Measurements from ENCODE around the gene MYLK2.
"Not testable (repeated sequence)": the region's sequence is repeated elsewhere in the genome, so short reads cannot be mapped to it uniquely, and the experiment has no call there.

MYLK2 gene

DNA sequence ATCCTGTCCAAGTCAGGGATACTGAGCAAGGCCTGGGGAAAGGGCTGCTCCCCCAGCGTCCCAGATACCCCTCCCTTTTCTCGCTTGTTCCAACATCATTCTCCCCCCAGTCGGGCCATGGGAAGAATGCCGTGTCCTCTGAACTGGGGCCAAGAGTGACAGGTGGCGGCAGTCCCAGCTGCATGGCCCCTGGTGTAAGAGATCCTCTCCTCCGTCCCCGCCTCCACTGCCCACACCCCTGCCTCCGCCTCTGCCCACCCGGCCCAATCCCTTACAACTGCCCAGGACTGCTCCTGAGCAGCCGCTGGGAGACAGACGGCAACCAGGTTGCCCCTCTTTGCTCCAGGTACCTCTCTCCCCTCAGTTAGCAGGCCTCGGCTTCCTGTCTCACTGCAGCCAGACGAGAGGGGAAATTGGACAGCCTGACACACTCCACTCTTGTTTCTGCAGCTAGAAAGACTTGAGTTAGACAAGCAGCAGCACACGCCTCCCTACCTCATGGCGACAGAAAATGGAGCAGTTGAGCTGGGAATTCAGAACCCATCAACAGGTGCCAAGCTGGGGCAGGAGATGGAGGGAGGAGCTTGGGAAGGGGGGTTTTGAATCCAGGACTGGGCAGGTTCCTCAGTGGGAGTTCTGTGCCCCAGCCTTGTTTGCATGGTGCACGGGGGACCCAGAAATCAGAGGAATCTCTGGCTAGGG lies at the start of gene MYLK2:
Gene MYLK2, plus strand, starts transcription at position 274 of the 702 bp plus-strand sequence. Its CDS starts 225 bp downstream, at position 499.
- H3K4me3 ChIP-seq (ENCODE audit: low read depth, low read length) = no peak within 1 kb of the TSS

- no peak overlapping the region for H3K4me3 ChIP-seq (ENCODE audit: low read depth, low read length)
Observed at GRCh38 chr20:31769681-31770080, 49.5 kb upstream of the MYLK2 start.

DNA sequence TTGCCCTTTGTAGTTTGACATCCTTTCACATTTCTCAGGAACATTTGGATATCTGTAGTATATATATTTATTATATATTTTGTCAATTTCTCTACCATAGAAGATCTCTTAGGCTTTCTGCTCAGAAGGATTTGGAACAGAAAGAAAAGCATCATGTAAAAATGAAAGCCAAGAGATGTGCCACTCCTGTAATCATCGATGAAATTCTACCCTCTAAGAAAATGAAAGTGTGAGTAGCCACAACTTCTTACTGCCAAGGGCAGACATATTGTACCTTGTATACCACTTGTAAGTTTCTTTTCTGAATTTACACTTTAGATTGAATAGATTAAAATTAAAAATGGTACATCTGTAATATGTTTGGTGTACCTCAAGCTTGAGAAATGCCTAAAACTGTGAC lies 48.9 kb upstream of the MYLK2 start:
- H3K4me3 ChIP-seq (ENCODE audit: low read depth, low read length) = no peak overlapping the region

DNA sequence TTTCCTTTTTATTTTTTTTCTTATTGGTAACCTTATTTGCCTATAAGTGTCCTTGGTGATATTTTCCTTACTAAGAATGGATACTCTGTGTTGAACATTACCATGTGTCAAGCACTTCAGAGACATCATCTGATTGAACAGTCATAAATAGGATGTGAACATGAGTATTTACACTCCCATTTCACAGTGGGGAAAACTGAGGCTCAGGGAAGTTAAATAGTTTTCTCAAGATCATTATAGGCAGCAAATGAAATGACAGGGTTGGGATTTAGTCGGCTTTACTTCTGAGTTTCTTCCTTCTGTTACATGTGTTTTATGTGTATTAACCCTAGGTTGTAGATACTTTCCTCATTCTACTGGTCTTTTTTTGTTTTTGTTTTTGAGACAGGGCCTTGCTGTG lies 44.7 kb upstream of the MYLK2 start:
- no peak overlapping the region for H3K4me3 ChIP-seq (ENCODE audit: low read depth, low read length)

DNA sequence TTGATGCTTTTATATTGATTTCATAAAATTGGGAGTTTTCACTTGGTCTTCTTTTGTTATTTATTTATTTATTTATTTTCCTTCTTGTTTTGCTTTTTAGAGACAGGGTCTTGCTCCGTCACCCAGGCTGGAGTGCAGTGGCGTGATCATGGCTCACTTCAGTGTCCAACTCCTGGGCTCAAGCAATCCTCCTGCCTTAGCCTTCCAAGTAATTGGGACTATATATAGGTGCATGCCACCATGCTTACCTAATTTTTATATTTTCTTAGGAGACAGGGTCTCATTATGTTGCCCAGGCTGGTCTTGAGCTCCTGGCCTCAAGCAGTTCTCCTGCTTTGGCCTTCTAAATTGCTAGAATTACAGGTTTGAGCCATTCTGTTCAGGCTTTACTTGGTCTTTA lies 38.3 kb upstream of the MYLK2 start:
- no peak overlapping the region for H3K4me3 ChIP-seq (ENCODE audit: low read depth, low read length)

DNA sequence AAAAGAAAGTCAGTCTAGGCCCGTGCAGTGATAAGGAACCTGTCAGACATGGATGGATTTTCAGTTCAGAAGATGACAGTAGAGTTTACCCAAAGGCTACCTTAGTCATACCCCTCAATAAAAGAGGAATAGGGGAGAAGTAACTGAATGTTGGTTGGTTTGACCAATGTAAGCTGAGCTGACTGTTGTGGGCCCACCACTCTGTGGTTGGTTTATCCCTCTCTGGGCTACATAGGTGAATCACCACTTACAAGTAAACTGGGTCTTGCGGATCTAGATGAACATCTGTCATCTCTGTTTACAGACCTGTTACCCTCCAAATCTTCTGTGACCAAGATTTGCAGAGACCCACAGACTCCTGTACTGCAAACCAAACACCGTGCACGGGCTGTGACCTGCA lies 37.2 kb upstream of the MYLK2 start:
- H3K4me3 ChIP-seq (ENCODE audit: low read depth, low read length) = no peak overlapping the region

- no peak overlapping the region for H3K4me3 ChIP-seq (ENCODE audit: low read depth, low read length)
Observed at GRCh38 chr20:31784354-31785044, 34.7 kb upstream of the MYLK2 start.

DNA sequence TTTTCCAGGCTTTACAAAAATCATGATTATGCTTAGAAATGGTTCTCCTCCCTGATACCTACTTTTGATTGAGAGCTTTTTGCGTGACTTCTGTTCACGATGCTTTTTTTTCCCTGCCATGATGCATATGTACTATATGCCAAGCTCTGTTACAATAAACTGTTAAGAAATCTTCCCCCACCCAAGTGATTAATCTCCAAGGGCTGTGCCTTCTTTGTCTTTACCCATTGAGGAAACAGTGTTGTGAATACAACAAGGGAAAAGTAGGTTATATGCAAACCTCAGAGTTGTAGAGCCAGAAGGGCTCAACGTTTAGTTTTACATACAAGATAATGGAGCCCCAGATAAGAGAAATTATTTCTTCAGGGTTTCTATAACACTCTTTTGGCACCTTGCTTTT lies 34.1 kb upstream of the MYLK2 start:
- H3K4me3 ChIP-seq (ENCODE audit: low read depth, low read length) = no peak overlapping the region

GRCh38 chr20:31788578-31788977 lies 30.6 kb upstream of the MYLK2 start:
- no peak overlapping the region for H3K4me3 ChIP-seq (ENCODE audit: low read depth, low read length)

DNA sequence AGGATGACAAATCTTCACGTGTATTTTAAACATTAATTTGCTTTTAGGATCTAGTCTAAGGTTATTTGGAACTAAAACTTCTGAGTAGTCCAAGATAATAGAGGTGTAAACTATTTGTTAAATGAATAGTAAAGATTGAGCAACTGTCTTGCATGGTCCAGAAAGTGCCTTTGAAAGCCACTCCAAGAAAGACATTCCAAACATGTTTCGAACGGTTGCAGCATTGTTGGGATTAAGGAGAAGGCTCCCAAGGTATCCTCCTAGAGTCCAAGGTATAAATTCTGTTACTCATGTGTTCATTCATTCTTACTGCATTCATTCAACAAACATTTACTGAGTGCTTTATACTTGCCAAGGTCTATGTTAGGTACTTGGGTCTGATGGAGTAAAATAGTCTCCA lies 28.8 kb upstream of the MYLK2 start:
- no peak overlapping the region for H3K4me3 ChIP-seq (ENCODE audit: low read depth, low read length)

- no peak overlapping the region for H3K4me3 ChIP-seq (ENCODE audit: low read depth, low read length)
Observed at GRCh38 chr20:31797364-31797763, 21.8 kb upstream of the MYLK2 start.

DNA sequence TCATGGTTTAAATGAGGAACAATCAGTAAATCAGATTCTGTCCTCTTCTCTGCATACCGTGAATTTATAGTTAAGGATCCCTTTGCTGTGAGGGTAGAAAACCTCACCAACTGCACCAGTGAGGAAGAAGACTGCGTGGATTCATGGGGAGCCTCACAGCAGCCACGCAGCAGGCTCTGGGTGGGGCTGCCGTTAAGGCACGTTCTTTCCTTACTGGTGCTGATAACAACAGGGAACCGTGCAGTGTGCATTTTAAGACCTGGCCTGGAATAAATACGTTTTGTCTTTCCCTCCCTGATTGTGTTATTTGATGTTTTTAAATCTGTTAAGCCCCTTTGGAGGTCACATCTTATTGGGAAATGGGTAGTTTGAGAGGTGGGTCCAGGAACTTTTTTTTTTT lies 17.6 kb upstream of the MYLK2 start:
- no peak overlapping the region for H3K4me3 ChIP-seq (ENCODE audit: low read depth, low read length)

DNA sequence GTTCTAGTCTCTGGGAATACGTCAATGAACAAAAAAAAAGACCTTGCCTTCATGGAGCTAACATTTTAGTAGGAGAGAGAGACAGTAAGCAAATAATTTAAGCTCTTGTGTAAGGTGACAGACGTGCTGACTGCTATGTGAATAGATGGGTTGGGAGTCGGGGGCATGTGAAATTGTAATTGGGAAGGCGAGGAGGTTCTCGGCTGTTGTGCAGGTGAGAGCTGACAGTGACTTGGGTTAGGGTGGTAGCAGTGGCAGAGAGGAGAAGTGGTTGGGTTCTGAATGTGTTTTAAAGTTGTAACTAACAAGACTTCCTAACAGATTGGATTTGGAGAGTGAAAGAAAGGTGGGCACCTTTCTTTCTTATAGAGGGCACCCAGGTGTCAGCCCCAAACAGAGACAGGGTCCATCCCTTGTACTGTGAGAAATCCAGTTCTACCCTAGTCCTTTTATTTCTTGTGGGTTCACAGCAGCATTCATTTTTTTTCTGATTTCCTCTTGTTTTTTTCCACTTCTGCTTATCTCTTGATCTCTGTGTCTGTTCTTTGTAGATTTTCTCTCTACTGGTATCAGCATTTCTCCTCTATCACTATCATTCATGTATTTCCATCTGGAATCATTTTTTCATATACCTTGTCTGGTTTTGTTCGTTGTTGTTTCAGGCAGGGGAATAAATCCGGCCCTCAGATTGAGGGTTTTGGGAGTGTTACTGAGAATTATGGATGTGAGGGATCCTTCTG lies 15.4 kb upstream of the MYLK2 start:
- no peak overlapping the region for H3K4me3 ChIP-seq (ENCODE audit: low read depth, low read length)

DNA sequence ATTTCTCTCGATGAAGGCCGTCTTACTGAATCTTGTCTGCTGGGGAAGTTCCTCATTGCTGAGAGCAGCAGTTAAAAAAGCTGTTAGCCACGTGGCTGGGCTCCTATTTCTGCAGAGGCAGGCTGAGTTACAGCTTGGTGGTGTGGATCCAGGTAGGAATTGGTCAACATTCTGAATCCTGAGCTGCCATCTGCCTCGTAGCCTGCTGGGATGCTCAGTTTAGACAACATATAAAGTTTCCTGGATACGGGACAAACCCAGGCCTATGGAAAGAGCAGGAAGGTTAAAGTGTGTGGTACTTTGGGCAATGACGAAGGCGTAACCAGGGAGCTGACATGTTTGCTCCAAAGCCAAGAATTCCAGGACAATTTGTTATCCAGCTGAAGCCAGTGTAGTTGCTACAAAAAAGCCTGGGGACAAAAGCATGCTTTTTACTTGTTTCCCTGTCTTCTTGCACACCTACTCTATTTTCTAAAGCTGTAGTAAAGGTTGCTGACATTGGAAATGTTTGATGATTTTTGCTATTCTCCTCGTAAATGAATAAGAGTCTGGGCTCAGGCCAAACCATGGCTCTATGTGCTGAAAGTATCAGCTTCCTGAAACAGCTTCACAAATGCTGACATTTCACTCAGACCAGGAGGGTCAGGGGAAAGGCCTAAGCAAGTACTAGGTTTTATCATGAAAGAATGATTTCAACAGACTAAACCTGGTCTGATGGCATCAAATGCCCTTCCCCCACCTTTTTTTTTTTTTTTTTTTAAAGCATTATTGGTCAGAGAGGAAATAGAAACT lies 12.4 kb upstream of the MYLK2 start:
- H3K4me3 ChIP-seq (ENCODE audit: low read depth, low read length) = no peak overlapping the region

DNA sequence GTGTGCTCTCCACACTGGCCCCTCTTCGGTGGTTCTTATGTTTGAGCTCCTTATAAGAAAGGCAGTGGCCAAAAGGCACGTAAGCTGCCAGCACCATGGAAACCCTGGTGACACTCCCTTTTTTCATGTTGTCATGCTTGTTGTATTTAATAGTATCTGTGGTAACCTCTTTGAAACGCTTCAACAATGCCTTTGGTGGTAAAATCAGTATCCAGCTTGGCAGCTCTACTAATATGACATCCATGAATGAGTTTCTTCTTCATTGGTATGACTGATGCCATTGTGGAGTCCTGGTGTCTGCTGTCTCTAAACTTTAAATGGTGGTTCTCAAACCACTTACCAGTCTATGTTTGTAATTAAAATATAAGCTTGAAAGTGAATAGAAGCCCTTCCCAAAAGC lies 10.7 kb upstream of the MYLK2 start:
- H3K4me3 ChIP-seq (ENCODE audit: low read depth, low read length) = no peak overlapping the region

DNA sequence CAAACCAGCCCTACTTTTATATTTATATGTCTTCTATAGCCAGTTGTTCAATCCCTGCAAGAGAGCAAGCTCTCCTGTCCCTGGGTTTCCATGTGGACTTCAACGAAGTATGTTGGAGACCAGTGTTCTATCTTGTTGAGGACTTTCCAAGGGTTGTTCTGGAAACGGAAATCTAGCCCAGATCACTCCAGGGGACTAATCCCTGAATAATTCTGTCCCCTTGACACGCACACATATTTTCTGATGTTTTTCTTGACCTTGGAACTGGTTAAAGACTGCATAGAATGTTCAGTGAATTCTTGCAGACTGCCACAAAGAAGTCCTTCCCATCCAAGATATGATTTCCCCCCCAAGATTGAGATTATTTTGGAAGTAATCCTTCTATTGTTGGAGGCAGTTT lies 9.5 kb upstream of the MYLK2 start:
- no peak overlapping the region for H3K4me3 ChIP-seq (ENCODE audit: low read depth, low read length)

GRCh38 chr20:31811198-31811597 lies 8.0 kb upstream of the MYLK2 start:
- H3K4me3 ChIP-seq (ENCODE audit: low read depth, low read length) = no peak overlapping the region

DNA sequence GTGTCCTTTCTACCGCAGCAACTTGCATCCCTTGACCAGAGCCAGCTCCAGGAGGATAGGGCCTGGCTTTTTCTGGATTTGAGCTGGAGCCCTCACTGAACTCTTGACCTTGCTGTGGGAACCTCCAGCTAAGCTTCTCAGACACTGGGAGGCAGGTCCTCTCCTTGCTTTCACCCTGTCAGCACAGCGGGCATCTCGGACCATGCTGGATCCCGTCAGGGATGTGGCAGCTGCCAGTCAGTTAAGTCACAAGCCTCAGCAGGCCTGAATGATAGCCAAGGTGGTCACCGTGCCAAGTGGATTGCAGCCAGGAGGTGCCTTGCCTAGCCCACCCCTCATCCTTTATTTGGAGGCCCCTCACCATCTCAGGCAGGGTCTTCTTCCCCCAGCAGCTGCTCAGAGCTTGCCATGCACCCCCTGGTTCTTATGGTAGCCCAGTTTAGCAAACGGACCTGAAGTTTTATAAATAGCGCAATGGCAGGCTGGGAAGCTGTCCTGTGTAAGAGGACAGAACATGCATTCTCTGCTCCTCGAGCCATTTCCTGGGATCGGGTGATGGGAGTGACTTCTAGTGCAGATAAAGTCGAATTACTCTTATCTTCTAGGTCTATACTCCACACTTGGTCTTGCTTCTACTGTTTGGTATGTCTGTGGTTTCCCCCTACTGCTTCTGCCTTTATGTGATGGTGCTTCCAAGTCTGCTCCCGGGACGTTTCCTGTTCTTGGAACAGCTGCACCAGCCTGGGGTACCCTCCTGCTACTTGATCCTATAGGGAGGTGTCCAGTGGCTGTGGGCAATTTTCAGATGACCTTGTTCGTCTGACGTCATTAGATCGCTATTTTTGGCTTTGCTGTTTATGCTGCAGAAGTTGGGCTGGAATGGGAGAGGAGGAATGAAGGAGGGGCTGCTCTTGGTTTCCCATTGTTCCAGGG lies 7.1 kb upstream of the MYLK2 start:
- no peak overlapping the region for H3K4me3 ChIP-seq (ENCODE audit: low read depth, low read length)

DNA sequence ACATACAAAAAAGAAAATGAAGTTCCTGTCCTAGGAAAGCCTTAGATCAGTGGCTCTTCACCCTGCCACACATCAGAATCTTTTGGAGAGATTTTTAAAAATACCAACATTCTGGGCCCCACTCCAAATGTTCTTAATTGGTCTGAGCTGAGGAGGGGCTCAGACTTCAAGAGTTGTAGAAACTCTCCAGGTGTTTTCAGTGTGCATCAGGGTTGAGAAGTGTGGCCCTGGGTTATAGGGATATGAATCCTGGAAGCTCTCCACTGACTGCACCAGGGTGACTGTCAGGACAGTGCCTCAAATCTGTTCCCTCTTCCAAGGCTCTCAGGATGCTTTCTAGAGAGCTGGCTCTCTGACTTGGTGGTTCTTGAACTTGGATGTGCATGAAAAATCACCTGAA lies 5.5 kb upstream of the MYLK2 start:
- H3K4me3 ChIP-seq (ENCODE audit: low read depth, low read length) = no peak overlapping the region

DNA sequence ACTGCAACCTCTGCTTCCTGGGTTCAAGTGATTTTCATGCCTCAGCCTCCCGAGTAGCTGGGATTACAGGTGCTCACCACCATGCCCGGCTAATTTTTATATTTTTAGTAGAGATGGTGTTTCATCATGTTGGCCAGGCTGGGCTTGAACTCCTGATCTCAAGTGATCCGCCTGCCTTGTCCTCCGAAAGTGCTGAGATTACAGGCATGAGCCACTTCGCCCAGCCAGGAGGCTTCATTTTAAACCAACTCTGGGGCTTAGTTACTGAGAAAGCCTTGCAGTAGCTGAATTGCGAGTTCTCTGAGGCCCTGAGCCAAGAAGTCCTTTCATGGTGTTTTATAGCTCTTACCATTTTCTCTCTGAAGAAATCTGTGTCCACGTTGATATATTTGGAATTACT lies 5.0 kb upstream of the MYLK2 start:
- not testable (repeated sequence) for H3K4me3 ChIP-seq (ENCODE audit: low read depth, low read length)

Measured in iPS-11a (cell line).